HEK293 (cell line): ENCODE measurements around the gene TANGO6.

ENCODE experiments used
- CTCF ChIP-seq: fragments of 450-650 bp; formaldehyde crosslinking; IDR thresholded peaks from 2 replicates; pipeline ENCODE4 v1.5.1; 2016; ENCODE audit warnings: missing biosample characterization, missing genetic modification characterization
- GLI4 ChIP-seq: fragments of 450-650 bp; formaldehyde crosslinking; IDR thresholded peaks from 2 replicates; pipeline ENCODE4 v1.5.1; 2016; ENCODE audit warnings: missing biosample characterization, missing genetic modification characterization
- KLF7 ChIP-seq: fragments of 450-650 bp; formaldehyde crosslinking; IDR thresholded peaks from 2 replicates; pipeline ENCODE4 v1.5.1; 2016; ENCODE audit warnings: missing biosample characterization, missing genetic modification characterization, borderline replicate concordance
- MZF1 ChIP-seq: fragments of 450-650 bp; formaldehyde crosslinking; IDR thresholded peaks from 2 replicates; pipeline ENCODE4 v1.5.1; 2017; ENCODE audit warnings: missing biosample characterization, missing genetic modification characterization, borderline replicate concordance
- ZNF133 ChIP-seq: fragments of 450-650 bp; formaldehyde crosslinking; IDR thresholded peaks from 2 replicates; pipeline ENCODE4 v1.5.1; 2016; ENCODE audit warnings: missing biosample characterization, missing genetic modification characterization
- ZNF274 ChIP-seq, 2 experiments: fragments of 200-500 bp in 1 of 2; fragments of 450-650 bp in 1 of 2; sonication (Bioruptor generic) in 1 of 2; formaldehyde crosslinking in 1 of 2; IDR thresholded peaks; 2 replicates each; pipeline versions ENCODE4 v1.5.1 to v1.6.1; 2014 to 2016; ENCODE audit warnings: borderline replicate concordance in 1 of 2, inconsistent platforms in 1 of 2, low read length in 1 of 2, missing biosample characterization in 1 of 2, missing genetic modification characterization in 1 of 2
- ZNF280D ChIP-seq: fragments of 450-650 bp; formaldehyde crosslinking; IDR thresholded peaks from 2 replicates; pipeline ENCODE4 v1.5.1; 2016; ENCODE audit warnings: missing biosample characterization, missing genetic modification characterization
- ZNF404 ChIP-seq: fragments of 450-650 bp; formaldehyde crosslinking; IDR thresholded peaks from 2 replicates; pipeline ENCODE4 v1.5.1; 2017; ENCODE audit warnings: missing biosample characterization, missing genetic modification characterization
- ZNF473 ChIP-seq: fragments of 450-650 bp; formaldehyde crosslinking; IDR thresholded peaks from 2 replicates; pipeline ENCODE4 v1.5.1; 2017; ENCODE audit warnings: missing biosample characterization, missing genetic modification characterization

GRCh38 chr16:69133373-69133954 is 290.1 kb downstream of the TANGO6 start:
- TF ChIP-seq CTCF (tag by site-specific recombination): no peak
- TF ChIP-seq ZNF404 (tag by site-specific recombination): no peak
- TF ChIP-seq MZF1 (tag by site-specific recombination): no peak
- no peak for TF ChIP-seq KLF7 (tag by site-specific recombination)
- no peak for TF ChIP-seq ZNF133
- no peak for TF ChIP-seq GLI4
- TF ChIP-seq ZNF473 (tag by site-specific recombination): no peak
- TF ChIP-seq ZNF280D (tag by site-specific recombination): no peak
- TF ChIP-seq ZNF274 (IDR thresholded peaks at IDR 0.05; ENCODE audit: low read length): no peak
- TF ChIP-seq ZNF274 (tag by site-specific recombination; IDR thresholded peaks at IDR 0.05; ENCODE audit: borderline replicate concordance): no peak
